Measurements from ENCODE around the gene RPL37A.

DNA sequence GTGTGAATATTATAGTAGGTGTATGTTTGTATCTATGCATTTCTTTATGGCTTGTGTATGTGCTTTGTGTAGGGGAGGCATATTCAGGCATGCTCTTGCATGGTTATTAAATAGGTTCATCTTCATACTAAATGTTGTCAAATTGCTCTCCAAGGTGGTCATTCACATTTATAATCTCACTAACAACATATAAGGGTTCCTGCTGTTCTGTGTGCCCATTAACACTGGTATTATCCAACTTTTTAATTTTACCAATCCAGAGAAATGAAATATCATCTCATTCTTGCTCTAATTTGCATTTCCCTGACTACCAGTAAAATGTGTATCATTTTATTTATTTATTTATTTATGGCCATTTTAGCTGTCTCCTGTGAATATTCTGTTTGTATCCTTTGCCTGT lies 29.0 kb upstream of the RPL37A start:
- TF ChIP-seq CTCF (conservative IDR thresholded peaks at IDR 0.05; ENCODE audit: low read depth, low read length) (no peak), RAD21 (IDR thresholded peaks at IDR 0.05; ENCODE audit: low read length) (no peak), CEBPB (IDR thresholded peaks at IDR 0.05; ENCODE audit: low read depth, low read length) (no peak), USF2 (IDR thresholded peaks at IDR 0.05; ENCODE audit: low read depth, low read length) (no peak), POLR2A (IDR thresholded peaks at IDR 0.05; ENCODE audit: low read depth, low read length) (no peak), FOS (IDR thresholded peaks at IDR 0.05; ENCODE audit: low read depth, low read length) (no peak), MXI1 (IDR thresholded peaks at IDR 0.05; ENCODE audit: borderline replicate concordance, low read depth, low read length) (no peak), RFX5 (IDR thresholded peaks at IDR 0.05; ENCODE audit: low read depth, low read length) (no peak), RCOR1 (IDR thresholded peaks at IDR 0.05; ENCODE audit: insufficient replicate concordance, low read length) (no peak), MAZ (IDR thresholded peaks at IDR 0.05; ENCODE audit: borderline replicate concordance, low read depth, low read length) (no peak), SMC3 (IDR thresholded peaks at IDR 0.05; ENCODE audit: low read depth, low read length) (no peak), CHD1 (IDR thresholded peaks at IDR 0.05; ENCODE audit: low read depth, low read length) (no peak)
- TF ChIP-seq, protein P1, sequence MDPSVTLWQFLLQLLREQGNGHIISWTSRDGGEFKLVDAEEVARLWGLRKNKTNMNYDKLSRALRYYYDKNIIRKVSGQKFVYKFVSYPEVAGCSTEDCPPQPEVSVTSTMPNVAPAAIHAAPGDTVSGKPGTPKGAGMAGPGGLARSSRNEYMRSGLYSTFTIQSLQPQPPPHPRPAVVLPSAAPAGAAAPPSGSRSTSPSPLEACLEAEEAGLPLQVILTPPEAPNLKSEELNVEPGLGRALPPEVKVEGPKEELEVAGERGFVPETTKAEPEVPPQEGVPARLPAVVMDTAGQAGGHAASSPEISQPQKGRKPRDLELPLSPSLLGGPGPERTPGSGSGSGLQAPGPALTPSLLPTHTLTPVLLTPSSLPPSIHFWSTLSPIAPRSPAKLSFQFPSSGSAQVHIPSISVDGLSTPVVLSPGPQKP (IDR thresholded peaks at IDR 0.05; ENCODE audit: borderline replicate concordance, low read depth, low read length), result no peak

Measured in IMR-90 (cell line).